ENCODE results near the gene ADGRL3. TPM values are rescaled to one million over a fixed set of nuclear protein-coding genes. Genes with fewer than 3 reads are reported as not detected.

The ADGRL3 gene
- polyA plus RNA-seq, 1 donor from 2014 or later, result not detected

DNA sequence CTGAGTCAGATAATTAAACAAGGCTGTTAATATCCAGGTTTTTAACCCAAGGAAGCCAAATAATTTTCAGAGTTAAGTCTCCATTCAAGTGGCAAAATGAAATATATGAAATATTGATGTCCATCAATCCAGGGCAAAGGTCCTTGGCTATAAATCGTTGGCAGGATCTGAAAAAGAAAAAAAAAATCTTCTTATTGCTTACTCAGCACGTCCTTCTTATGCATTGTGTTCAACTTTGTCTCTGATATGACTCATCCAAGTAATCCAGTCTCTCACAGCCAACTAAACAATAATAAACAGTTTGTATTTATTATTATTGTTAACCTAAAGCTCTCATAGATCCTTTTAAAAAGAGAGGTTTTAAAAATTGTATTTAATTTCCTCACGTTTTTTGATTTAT, 851.2 kb downstream of the ADGRL3 start:
- Mint-ChIP-seq H3K4me1 (no peaks in the 10 kb centered on the region), H3K27me3 (no peaks in the 10 kb centered on the region), H3K4me3 (no peak overlapping the region), H3K27ac (no peak overlapping the region), H3K9me3 (no peaks in the 10 kb centered on the region), H3K36me3 (no peaks in the 10 kb centered on the region)

DNA sequence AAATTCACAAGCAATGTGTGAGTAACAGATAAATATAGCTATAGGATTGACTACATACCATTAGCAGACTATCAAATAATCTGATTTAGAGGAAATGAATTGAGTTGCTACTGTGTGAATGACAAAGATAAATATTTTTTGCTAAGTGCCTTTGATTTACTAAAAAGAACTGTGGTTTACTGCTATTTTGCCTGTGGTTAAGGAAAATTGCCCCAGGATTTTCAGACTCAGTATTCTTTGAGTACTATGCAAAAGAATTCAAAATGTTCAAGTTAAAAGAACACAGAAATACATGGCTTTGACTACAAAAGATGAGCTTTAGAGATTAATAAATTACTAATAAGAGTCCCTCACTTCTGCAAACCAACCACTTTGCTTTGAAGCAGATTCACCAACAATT, 853.8 kb downstream of the ADGRL3 start:
- Mint-ChIP-seq H3K4me3 (no peak overlapping the region), H3K4me1 (no peaks in the 10 kb centered on the region), H3K27me3 (no peaks in the 10 kb centered on the region), H3K36me3 (no peaks in the 10 kb centered on the region), H3K27ac (no peak overlapping the region), H3K9me3 (no peaks in the 10 kb centered on the region)

GRCh38 chr4:62057031-62057430, 856.9 kb downstream of the ADGRL3 start:
- Mint-ChIP-seq H3K27me3 (no peaks in the 10 kb centered on the region), H3K9me3 (peaks cover 0 to 4% (median 3%) of the 10 kb centered on the region in 3 donors), H3K4me1 (no peaks in the 10 kb centered on the region), H3K27ac (no peak overlapping the region), H3K36me3 (no peaks in the 10 kb centered on the region), H3K4me3 (no peak overlapping the region)

DNA sequence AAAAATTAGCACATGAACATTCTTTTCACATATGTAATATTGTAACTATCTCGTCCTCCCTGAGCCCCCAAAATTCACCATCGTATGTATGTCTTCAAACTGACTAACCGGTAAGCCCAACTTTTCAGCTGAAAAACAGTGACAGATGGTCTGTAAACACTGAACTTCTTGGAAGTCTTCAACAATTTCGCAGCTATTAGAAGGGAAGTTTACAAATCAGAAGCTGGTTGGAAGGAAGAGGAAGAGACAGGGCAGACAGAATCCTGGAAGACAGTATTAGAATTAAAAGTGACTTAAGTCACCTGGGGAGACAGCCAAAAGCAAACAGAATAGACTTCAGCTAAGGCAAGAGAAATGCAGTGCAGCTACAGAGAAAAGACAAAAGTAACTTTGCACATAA, 858.4 kb downstream of the ADGRL3 start:
- Mint-ChIP-seq H3K9me3 (peaks cover 0 to 4% (median 3%) of the 10 kb centered on the region in 3 donors), H3K36me3 (no peaks in the 10 kb centered on the region), H3K27ac (no peak overlapping the region), H3K27me3 (no peaks in the 10 kb centered on the region), H3K4me3 (no peak overlapping the region), H3K4me1 (no peaks in the 10 kb centered on the region)

- H3K27me3 Mint-ChIP-seq, result no peaks in the 10 kb centered on the region
- no peak overlapping the region for H3K4me3 Mint-ChIP-seq
- no peak overlapping the region for H3K27ac Mint-ChIP-seq
- H3K9me3 Mint-ChIP-seq, result peaks cover 0 to 14% (median 3%) of the 10 kb centered on the region in 3 donors
- no peaks in the 10 kb centered on the region for H3K36me3 Mint-ChIP-seq
- no peaks in the 10 kb centered on the region for H3K4me1 Mint-ChIP-seq
These were observed 870.2 kb downstream of the ADGRL3 start for GRCh38 chr4:62070291-62070852.

DNA sequence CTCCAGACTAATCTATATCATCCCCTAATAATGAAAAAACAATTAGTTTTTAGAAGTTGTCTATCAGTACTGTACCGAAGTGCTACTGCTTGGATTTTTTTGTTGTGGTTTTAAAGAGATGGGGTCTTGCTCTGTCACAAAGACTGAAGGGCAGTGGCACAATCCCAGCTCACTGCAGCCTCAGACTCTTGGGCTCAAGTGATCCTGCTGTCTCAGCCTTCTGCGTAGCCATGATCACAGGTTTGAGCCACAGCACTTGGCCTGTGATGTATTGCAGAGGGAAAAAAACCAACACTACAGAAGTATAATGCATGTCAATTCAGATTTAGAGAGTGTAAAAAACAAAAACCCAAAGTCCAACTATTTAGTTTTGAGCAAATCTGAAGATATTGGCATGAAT, 875.0 kb downstream of the ADGRL3 start:
- H3K36me3 Mint-ChIP-seq, result no peaks in the 10 kb centered on the region

DNA sequence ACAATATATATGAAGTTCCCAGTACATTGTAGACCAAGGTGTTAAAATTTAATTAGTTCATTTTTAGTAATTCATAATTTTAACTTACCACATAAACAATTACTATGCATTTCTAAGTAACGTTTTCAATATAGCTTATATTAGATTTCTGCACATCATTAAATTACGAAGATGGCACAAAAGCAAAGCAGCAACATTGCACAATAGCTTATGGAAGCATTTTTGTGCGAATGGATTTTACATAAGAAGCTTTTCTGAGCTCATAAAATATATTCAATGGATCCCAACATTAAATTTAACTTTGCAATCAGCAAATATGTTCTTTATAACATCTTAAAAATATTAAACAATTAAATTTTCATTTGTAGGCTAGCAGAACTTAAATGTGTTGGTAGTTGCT, 875.4 kb downstream of the ADGRL3 start:
- no peak overlapping the region for H3K4me3 Mint-ChIP-seq
- no peaks in the 10 kb centered on the region for H3K27me3 Mint-ChIP-seq
- no peak overlapping the region for H3K27ac Mint-ChIP-seq
- H3K36me3 Mint-ChIP-seq, result no peaks in the 10 kb centered on the region
- H3K9me3 Mint-ChIP-seq, result peaks cover under 1 to 5% (median 3%) of the 10 kb centered on the region in 3 donors
- H3K4me1 Mint-ChIP-seq, result no peaks in the 10 kb centered on the region

More for the DNA sequence above, 875.0 kb downstream of the ADGRL3 start:
- Mint-ChIP-seq H3K27ac (no peak overlapping the region), H3K27me3 (no peaks in the 10 kb centered on the region), H3K4me3 (no peak overlapping the region), H3K4me1 (no peaks in the 10 kb centered on the region), H3K9me3 (peaks cover 3 to 9% (median 3%) of the 10 kb centered on the region in 3 donors)

GRCh38 chr4:62077406-62077805, 877.3 kb downstream of the ADGRL3 start:
- no peak overlapping the region for H3K4me3 Mint-ChIP-seq
- no peak overlapping the region for H3K27ac Mint-ChIP-seq
- peaks cover 0 to 4% (median 3%) of the 10 kb centered on the region in 3 donors for H3K9me3 Mint-ChIP-seq
- H3K4me1 Mint-ChIP-seq, result no peaks in the 10 kb centered on the region
- no peaks in the 10 kb centered on the region for H3K36me3 Mint-ChIP-seq
- H3K27me3 Mint-ChIP-seq, result no peaks in the 10 kb centered on the region

DNA sequence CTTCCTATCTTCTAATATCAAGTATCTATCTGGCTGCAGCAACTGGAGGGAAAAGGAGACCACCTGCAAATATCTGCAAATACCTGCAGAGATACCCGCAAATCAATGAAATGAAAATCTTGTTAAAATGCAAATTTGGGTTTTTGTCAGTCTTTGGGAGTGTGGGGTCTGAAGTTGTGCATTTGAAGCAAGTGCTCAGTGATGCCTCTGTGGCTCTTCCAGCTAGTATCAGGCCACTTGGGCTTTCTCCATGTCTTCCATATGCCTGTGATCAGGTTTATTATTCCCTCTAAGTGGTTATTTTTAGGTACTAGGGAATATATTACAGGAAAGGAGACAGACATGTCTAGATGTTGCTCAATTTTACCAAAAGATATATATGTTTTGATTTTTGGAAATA, 880.3 kb downstream of the ADGRL3 start:
- Mint-ChIP-seq H3K36me3 (no peaks in the 10 kb centered on the region), H3K27ac (no peak overlapping the region), H3K27me3 (no peaks in the 10 kb centered on the region), H3K9me3 (peaks cover 0 to 3% (median 0%) of the 10 kb centered on the region in 3 donors), H3K4me1 (no peaks in the 10 kb centered on the region), H3K4me3 (no peak overlapping the region)

- no peaks in the 10 kb centered on the region for H3K27me3 Mint-ChIP-seq
These were observed 887.6 kb downstream of the ADGRL3 start for GRCh38 chr4:62087706-62088105.

GRCh38 chr4:62093735-62094134, 893.6 kb downstream of the ADGRL3 start:
- Mint-ChIP-seq H3K27me3 (no peaks in the 10 kb centered on the region), H3K27ac (no peak overlapping the region), H3K36me3 (no peaks in the 10 kb centered on the region), H3K9me3 (peaks cover 2 to 18% (median 5%) of the 10 kb centered on the region in 3 donors), H3K4me3 (no peak overlapping the region), H3K4me1 (no peaks in the 10 kb centered on the region)

More at GRCh38 chr4:62087706-62088105, 887.6 kb downstream of the ADGRL3 start:
- H3K27ac Mint-ChIP-seq, result no peak overlapping the region
- H3K4me1 Mint-ChIP-seq, result no peaks in the 10 kb centered on the region
- H3K4me3 Mint-ChIP-seq, result no peak overlapping the region
- no peaks in the 10 kb centered on the region for H3K36me3 Mint-ChIP-seq
- peaks cover 0 to 16% (median 7%) of the 10 kb centered on the region in 3 donors for H3K9me3 Mint-ChIP-seq

DNA sequence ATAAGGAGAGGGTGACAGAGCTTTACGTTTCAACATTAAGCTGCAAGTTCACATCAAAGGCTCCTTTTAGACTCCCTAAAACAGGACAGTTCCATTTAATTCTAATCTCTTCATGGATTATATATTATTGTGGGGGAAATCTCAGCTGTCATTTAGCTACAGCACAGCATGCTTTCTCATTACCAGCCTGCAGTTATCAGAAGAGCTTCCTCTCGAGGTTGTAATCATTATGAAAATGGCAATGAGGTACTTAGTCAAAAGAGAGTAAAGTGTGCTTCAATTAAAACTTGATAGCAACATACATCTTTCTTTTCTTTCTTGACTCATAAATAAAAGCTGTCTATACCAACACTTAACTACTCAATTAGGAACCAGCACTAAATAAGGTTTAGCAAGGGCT, 896.8 kb downstream of the ADGRL3 start:
- H3K9me3 Mint-ChIP-seq, result peaks cover 2 to 11% (median 9%) of the 10 kb centered on the region in 3 donors
- no peak overlapping the region for H3K27ac Mint-ChIP-seq
- H3K4me1 Mint-ChIP-seq, result no peaks in the 10 kb centered on the region
- H3K36me3 Mint-ChIP-seq, result no peaks in the 10 kb centered on the region
- no peaks in the 10 kb centered on the region for H3K27me3 Mint-ChIP-seq
- no peak overlapping the region for H3K4me3 Mint-ChIP-seq

- Mint-ChIP-seq H3K9me3 (peaks cover 2 to 5% (median 4%) of the 10 kb centered on the region in 3 donors), H3K4me3 (no peak overlapping the region), H3K4me1 (no peaks in the 10 kb centered on the region), H3K36me3 (no peaks in the 10 kb centered on the region), H3K27me3 (no peaks in the 10 kb centered on the region), H3K27ac (no peak overlapping the region)
These were observed 915.1 kb downstream of the ADGRL3 start for GRCh38 chr4:62115216-62115615.

DNA sequence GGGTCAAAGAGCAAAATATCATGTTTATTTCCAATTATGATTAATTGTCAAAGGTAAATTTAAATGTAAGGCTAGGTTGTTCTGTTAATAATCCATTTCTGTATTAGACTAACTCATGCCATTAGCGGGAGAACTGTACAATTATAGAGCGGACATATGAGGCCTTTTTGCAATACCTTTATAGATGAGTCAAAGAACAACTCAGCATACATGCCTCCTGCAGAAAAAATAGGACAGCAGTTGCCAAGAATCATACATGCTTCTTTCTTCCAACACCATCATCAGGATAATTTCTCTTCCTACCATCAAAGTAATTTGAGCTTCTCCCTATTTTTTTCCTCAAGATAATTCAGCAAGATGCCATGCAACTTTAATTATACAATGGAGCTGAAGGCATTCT, 917.8 kb downstream of the ADGRL3 start:
- no peak overlapping the region for H3K27ac Mint-ChIP-seq
- no peaks in the 10 kb centered on the region for H3K27me3 Mint-ChIP-seq
- no peak overlapping the region for H3K4me3 Mint-ChIP-seq
- no peaks in the 10 kb centered on the region for H3K36me3 Mint-ChIP-seq
- no peaks in the 10 kb centered on the region for H3K4me1 Mint-ChIP-seq
- H3K9me3 Mint-ChIP-seq, result peaks cover 2 to 8% (median 3%) of the 10 kb centered on the region in 3 donors

GRCh38 chr4:62118558-62118957, 918.4 kb downstream of the ADGRL3 start:
- Mint-ChIP-seq H3K36me3 (no peaks in the 10 kb centered on the region), H3K27ac (no peak overlapping the region), H3K27me3 (no peaks in the 10 kb centered on the region), H3K4me1 (no peaks in the 10 kb centered on the region), H3K9me3 (peaks cover 2 to 8% (median 3%) of the 10 kb centered on the region in 3 donors), H3K4me3 (no peak overlapping the region)

DNA sequence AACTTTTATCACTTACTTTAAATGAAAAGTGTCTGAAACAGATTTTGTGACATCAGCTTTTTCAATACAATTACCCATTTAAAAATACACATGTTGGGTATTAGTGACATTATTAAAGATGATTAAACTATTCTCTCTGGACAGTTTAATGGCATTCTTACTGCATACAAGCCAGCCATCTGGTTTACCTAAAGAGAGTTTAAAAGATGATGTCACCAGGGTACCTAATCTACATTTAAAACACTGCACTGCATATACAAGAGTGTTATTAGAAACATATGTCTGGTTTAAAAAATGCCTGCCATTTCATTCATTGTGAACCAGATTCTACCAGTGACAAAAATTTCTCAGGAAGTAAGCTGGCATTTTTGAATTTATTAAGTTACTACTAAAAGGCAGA, 919.1 kb downstream of the ADGRL3 start:
- H3K36me3 Mint-ChIP-seq, result no peaks in the 10 kb centered on the region
- H3K4me1 Mint-ChIP-seq, result no peaks in the 10 kb centered on the region
- no peak overlapping the region for H3K27ac Mint-ChIP-seq
- H3K4me3 Mint-ChIP-seq, result no peak overlapping the region
- H3K27me3 Mint-ChIP-seq, result no peaks in the 10 kb centered on the region
- peaks cover 2 to 10% (median 4%) of the 10 kb centered on the region in 3 donors for H3K9me3 Mint-ChIP-seq
